RWPE1 (cell line): Measurements from ENCODE around the gene DUSP10.

Experiments used
- CTCF ChIA-PET: fragments of 350-600 bp; sonication (Branson Sonifier 250); formaldehyde crosslinking; extraction: SDS; loops from one replicate; lab custom pipeline; 2021; lab: Yijun Ruan, JAX
- POLR2A ChIA-PET: fragments of 400-600 bp; formaldehyde crosslinking; extraction: SDS; loops from one replicate; lab custom pipeline; 2020; ENCODE audit warnings: antibody characterized with exemption; ENCODE audit not compliant: low non-redundant PET; lab: Yijun Ruan, JAX
- DNase-seq: peaks from one replicate; pipeline ENCODE4 v3.0.0; 2012; ENCODE audit warnings: low spot score
- H3K27ac ChIP-seq: fragments of 450-650 bp; 2 replicates; pipeline ENCODE4 v1.5.1; 2017
- TF ChIP-seq, protein P1 (sequence below): fragments of 450-650 bp; conservative IDR thresholded peaks from 2 replicates; pipeline ENCODE4 v1.5.1; 2017; ENCODE audit warnings: low read depth, mild to moderate bottlenecking

Gene DUSP10

DNA sequence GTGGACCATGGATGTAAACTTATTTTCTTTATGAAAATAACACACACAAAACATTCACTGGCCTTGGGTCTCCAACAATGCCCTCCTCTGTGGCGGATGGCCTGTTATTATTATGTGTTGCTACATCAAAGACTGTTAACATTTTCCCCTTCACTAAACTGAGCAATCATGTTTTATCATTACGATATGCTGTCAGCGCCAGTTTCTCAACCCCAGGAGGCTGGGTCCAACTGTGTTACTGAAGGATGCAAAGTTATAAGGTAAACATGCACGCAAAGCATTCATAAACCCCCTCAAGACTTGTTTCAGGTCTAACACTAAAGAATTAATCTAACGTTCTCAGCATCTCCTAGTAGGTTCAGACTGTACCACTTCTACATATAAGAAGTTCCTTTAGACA is 6.0 kb upstream of the DUSP10 start:
- no peak for DNase-seq
- ChIA-PET CTCF (no interaction called here), POLR2A (no interaction called here)
- H3K27ac ChIP-seq: no peak overlapping the region
- TF ChIP-seq, protein P1, sequence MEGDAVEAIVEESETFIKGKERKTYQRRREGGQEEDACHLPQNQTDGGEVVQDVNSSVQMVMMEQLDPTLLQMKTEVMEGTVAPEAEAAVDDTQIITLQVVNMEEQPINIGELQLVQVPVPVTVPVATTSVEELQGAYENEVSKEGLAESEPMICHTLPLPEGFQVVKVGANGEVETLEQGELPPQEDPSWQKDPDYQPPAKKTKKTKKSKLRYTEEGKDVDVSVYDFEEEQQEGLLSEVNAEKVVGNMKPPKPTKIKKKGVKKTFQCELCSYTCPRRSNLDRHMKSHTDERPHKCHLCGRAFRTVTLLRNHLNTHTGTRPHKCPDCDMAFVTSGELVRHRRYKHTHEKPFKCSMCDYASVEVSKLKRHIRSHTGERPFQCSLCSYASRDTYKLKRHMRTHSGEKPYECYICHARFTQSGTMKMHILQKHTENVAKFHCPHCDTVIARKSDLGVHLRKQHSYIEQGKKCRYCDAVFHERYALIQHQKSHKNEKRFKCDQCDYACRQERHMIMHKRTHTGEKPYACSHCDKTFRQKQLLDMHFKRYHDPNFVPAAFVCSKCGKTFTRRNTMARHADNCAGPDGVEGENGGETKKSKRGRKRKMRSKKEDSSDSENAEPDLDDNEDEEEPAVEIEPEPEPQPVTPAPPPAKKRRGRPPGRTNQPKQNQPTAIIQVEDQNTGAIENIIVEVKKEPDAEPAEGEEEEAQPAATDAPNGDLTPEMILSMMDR: no peak

DNA sequence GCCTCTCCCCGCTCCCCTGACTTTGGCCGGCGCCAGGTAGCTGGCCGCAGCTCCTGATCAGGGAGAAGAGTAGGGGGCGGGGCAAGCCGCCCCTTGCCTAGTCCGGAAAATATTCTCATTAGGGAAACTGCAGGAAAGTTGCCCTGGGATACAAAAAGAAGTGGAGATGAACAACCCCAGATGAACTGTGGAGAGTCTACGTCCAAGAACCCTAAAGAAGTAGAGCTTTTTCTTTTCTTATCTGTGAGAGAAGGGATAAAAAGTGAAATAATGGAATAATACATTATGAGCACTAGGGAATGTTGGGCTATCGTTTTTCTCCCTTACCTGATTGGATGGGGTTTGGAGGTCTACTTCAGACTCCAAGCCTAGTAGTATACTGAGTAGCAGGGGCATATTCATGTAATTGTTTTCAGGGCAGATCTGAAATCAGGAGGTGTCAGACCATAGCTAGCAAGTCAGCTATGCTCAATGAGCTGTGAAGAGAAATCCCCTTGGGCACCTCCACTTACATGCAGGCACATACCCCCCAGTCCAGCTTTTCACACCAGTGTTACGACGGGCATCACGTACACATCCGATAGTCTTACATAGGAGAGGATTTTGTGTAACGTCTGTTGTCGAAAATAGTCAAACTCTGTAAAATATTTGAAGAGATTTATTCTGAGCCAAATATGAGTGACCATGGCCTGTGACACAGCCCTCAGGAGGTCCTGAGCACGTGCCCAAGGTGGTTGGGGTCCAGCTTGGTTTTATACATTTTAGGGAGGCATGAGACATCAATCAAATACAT is 1.7 kb upstream of the DUSP10 start:
- no peak for DNase-seq
- peak overlapping the region; percentile 99 for H3K27ac ChIP-seq
- POLR2A ChIA-PET: interaction anchor here (0.5 to 1.0 kb wide), 8 partner anchors 31 to 264 kb away, joined by 3 to 12 read pairs (median 4); no protein-coding TSS in a partner anchor

DNA sequence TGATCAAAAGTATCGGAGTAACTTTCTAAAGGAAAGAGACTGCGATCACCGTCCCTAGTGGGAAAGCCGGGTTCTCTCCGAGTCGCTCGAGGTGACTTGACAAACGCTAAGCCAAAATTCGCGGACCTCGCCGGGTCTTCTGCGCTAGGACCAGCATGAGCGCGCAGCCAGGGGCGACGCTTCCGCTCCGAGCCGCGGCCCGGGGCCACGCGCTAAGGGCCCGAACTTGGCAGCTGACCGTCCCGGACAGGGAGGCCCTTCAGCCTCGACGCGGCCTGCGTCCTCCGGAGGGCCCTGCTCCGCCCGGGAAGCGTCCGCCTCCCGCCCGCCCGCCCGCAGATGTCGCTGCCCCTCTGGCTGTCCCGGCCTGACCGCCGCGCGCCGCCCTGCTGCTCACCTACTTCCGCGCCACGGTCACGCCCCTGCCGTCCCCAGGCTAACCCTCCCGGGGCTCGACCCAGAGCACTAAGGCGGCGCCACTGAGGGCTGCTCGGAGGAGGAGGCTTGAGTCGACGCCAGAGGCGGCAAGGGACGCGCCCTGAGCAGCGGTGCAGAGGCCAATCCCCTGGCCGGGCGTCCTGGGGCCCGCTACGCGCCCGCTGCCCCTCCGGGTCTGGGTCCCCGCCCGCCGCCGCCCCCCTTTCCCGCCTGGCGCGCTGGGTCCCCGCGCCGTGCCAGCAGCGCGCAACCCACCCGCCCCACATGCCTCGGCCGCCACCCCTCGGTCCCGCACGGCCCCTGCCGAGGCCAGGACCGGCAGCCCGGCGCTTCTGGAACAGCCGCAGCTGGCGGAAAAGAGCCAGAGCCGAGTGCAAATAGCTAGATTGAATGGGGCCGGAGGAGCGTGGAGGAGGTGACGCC is 896 bp upstream of the DUSP10 start:
- DNase-seq: peak; percentile 70
- CTCF ChIA-PET: interaction anchor here (0.5 to 2.7 kb wide), 8 partner anchors 41 to 1005 kb away, joined by 3 to 21 read pairs (median 3); no protein-coding TSS in a partner anchor
- TF ChIP-seq, protein P1: peak; percentile 54
- peak overlapping the region; percentile 99 for H3K27ac ChIP-seq
- POLR2A ChIA-PET: interaction anchor here (0.5 to 1.7 kb wide), 13 partner anchors 36 to 1058 kb away, joined by 3 to 6 read pairs (median 3); no protein-coding TSS in a partner anchor

More for the DNA sequence above, 1.7 kb upstream of the DUSP10 start:
- TF ChIP-seq, protein P1: no peak
- CTCF ChIA-PET: interaction anchor here (0.5 to 1.0 kb wide), 7 partner anchors 40 to 668 kb away, joined by 3 to 4 read pairs (median 3); no protein-coding TSS in a partner anchor

DNA sequence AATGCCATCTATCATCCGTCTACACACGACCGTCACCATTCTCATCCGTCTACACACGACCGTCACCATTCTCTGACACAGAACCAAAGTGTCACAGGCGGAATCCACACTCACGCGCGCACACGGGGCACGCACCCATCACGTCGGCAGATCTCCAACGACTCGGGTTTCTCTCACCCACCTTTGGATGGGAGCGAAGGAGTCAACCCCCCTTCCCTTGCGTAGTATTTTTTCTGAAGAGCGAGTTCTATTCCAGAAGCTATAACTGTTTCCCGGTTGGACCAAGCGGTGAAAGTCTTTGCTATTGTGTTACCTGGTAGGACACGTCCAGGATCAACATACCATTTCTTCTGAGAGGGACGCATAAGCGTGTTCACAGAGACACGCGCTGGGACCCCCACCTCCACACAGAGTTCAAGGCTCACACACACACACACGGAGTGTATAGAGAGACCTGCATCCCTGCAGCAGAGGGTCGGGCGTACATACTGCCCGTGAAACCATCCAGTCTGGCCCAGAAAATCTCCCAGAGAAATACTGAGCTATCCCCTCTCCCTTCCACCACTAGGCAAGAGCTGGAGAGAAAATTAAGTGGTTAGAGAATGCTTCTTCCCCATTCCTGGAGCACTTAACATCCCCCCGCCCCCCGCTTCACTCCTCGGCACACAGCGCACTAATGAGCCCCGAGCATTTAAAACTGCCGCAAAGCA is 741 bp downstream of the DUSP10 start:
- H3K27ac ChIP-seq: peak overlapping the region; percentile 99
- ChIA-PET CTCF (interaction anchor here (0.6 to 2.7 kb wide), 7 partner anchors 145 to 714 kb away, joined by 3 to 21 read pairs (median 4); no protein-coding TSS in a partner anchor), POLR2A (interaction anchor here (0.7 to 1.7 kb wide), 3 partner anchors 12 to 263 kb away, joined by 5 to 6 read pairs (median 5); no protein-coding TSS in a partner anchor)
- DNase-seq: peak; percentile 48
- TF ChIP-seq, protein P1: no peak

DNA sequence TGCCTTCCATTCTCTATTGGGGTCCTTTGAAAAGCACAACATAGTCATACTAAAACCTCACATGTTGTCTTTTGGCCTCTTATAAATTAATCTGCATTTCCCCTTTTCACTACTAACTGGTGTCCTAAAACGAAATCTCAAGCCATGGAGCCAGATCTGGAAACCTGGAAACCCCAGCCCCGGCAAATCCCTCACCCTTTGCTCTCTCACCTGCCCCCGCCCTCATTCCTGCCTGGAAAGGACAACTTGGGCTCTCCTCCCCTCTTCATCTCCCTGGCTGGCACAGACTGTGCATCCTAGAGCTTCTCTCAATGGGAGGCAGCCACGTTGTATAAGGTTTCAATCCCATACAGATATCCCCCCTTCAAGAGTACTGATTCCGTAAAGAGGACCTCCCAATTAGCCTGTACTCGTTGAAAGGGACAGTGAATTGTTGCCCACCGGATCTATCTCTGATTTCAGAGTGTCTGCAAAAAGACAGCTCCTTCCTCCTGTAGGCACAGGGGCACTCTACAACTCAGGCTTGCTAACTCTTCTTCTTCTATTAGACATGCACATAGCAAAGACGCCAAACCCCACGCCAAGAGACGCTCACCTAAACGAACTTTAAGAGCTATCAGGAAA is 1.4 kb downstream of the DUSP10 start:
- ChIA-PET CTCF (interaction anchor here (1.1 to 2.7 kb wide), 6 partner anchors 33 to 715 kb away, joined by 3 to 21 read pairs (median 5); no protein-coding TSS in a partner anchor), POLR2A (interaction anchor here (0.5 kb wide), 1 partner anchor 135 kb away, joined by 4 read pairs; no protein-coding TSS in a partner anchor)
- DNase-seq: no peak
- H3K27ac ChIP-seq: peak overlapping the region; percentile 99
- TF ChIP-seq, protein P1: no peak
